AG10803 (cell line): ENCODE measurements around the gene PRPS2.

Experiments used
- DNase-seq: peaks from one replicate; pipeline ENCODE4 v3.0.0; 2010; ENCODE audit warnings: low read depth
- H3K4me3 ChIP-seq: 2 replicates; pipeline ENCODE4 v1.5.1; 2011; ENCODE audit warnings: mild to moderate bottlenecking, low read length, control low read depth
- TF ChIP-seq, protein P1 (sequence below): conservative IDR thresholded peaks from 2 replicates; pipeline ENCODE4 v1.5.1; 2011; ENCODE audit warnings: mild to moderate bottlenecking, low read length, control low read depth, inconsistent platforms

The PRPS2 gene

DNA sequence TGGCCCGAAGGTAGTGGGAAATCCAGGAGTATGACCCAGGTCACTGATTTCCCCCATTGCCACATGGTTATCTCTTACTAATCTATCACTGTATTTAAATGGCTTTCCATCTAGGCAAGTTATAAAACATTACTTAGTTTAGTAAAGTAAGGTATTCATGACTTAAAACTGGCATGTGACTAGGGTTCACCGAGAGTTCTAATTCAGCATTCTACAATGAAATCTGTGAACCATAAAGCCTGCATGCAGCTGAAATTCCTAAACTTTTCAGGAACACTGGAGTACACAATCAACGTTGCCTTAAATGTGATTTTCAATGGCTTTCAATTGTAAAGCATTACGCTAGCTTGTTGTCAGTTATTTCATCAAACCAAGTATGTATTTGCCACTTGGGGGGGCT lies 22.7 kb upstream of the PRPS2 start:
- no peak for DNase-seq
- no peak overlapping the region for H3K4me3 ChIP-seq
- TF ChIP-seq, protein P1, sequence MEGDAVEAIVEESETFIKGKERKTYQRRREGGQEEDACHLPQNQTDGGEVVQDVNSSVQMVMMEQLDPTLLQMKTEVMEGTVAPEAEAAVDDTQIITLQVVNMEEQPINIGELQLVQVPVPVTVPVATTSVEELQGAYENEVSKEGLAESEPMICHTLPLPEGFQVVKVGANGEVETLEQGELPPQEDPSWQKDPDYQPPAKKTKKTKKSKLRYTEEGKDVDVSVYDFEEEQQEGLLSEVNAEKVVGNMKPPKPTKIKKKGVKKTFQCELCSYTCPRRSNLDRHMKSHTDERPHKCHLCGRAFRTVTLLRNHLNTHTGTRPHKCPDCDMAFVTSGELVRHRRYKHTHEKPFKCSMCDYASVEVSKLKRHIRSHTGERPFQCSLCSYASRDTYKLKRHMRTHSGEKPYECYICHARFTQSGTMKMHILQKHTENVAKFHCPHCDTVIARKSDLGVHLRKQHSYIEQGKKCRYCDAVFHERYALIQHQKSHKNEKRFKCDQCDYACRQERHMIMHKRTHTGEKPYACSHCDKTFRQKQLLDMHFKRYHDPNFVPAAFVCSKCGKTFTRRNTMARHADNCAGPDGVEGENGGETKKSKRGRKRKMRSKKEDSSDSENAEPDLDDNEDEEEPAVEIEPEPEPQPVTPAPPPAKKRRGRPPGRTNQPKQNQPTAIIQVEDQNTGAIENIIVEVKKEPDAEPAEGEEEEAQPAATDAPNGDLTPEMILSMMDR: no peak

DNA sequence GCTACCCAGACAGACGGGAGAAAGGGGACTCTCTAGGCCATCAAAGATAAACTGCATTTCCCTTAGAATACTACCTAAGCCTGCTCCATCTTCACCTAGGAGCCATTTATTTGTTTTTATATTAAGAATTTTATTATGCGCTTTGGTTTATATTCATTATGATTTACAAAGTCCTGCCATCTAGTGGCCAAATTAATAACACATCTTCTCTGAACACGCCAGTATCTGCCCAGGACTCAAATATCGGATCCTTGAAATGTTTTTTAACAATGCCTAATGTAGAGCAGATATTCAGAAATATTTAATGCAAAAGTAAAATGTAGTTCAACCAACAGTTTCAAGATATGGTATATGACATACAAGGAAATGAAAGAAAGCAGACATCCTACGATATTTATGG lies 20.8 kb upstream of the PRPS2 start:
- peak; percentile 22 for DNase-seq
- TF ChIP-seq, protein P1: peak; percentile 44
- no peak overlapping the region for H3K4me3 ChIP-seq

DNA sequence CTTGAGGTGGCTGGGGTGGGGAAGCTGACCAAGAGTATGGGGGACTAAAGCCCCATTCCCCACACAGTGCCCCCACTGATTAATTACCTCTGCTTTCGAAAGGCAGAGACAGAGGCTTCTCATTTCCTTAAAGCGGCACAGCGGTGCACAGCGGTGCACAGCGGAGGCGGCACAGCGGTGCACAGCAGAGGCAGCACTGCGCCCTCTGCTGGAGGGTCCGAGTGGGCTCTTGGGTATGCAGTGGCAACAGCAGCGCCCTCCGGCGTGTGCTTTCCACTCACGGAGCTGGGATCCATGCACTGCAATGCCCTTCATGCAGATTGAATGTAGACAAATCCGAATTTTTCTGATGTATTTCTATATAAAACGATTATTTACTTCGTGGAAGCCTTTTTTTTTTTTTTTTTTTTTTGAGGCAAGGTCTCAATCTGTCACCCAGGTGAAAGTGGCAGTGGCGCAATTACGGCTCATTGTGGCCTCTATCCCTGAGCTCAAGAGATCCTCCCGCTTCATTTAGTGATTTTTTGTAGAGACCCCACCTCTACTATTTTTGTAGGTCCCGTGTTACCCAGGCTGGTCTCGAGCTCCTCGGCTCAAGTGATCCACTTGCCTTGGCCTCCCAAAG lies 19.7 kb upstream of the PRPS2 start:
- H3K4me3 ChIP-seq: no peak overlapping the region
- TF ChIP-seq, protein P1: peak; percentile 55
- DNase-seq: peak; percentile 16

DNA sequence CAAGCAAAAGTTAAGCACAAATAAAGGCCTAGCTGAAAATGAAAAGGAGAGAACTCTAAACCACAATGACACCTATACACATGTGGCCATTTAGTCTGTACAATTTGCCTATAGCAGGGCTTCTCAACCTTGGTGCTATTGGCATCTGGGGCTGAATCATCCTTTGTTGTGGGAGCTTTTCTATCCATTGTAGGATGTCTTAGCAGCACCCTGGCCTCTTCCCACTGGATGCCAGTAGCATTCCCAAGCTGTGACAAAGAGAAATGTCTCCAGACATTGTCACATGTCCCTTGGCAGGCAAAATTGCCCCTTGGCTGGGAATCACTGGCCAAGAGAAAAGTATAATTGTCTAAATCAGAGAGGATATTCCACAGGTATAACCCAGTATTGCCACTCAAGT lies 13.5 kb upstream of the PRPS2 start:
- DNase-seq: no peak
- TF ChIP-seq, protein P1: no peak
- H3K4me3 ChIP-seq: no peak overlapping the region

DNA sequence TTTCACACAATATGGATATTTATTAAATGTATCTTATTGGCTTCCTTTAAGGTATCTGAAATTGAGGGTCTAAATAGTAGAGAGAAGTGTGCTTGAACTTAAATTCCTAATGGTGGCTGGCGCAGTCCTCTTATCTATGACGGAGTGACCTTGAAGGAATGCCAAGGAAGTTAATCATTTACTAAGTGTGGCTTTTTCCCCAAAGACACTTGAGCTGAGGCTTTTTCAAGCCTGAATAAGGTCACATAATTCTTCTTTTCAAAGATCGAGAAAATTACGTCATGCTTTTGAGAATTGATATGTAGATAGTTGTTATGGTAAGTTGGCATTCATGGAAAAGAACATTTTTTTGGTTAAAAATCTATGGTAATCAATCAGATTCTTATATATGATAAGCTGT lies 11.7 kb upstream of the PRPS2 start:
- TF ChIP-seq, protein P1: no peak
- no peak overlapping the region for H3K4me3 ChIP-seq
- DNase-seq: no peak

DNA sequence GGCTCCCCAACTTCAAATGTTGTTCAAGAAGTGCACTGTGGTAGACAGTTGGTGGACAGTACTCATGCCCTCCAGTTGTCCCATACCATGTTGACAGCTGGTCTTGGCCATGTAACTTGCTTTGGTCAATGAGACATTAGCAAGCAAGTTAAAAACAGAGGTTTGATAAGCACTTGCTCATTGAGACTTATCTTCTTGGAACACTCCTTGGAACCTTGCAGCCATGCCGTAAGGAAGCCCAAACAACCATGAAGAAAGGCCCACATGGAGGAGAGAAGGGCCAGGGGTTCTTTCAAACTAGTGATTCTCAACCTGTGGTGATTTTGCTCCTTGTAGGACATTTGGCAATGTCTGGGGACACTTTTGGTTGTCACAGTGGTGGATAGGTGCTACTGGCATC lies 2.6 kb upstream of the PRPS2 start:
- no peak overlapping the region for H3K4me3 ChIP-seq
- TF ChIP-seq, protein P1: no peak
- no peak for DNase-seq

DNA sequence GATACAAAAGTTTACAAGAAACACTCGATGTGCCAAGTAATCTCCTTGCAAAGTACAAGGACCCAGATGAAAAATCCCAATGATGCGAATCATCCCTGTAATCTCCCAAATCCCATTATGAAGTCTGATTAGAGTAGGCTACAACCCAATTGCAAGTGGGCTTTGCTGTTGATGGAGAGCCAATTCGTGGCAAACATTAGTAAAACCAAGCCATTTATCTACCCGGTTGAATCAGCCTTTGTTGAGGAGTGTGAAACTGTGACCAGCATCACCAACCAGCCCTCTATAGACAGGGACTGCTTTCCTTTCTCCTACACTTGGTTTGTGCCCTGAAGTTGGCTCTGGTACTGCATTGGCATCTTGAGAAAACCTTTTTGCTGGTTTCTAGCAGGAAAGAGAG lies 1.2 kb upstream of the PRPS2 start:
- no peak for DNase-seq
- TF ChIP-seq, protein P1: no peak
- H3K4me3 ChIP-seq: no peak overlapping the region
